H1 (cell line): ENCODE data around the gene GRID1. TPM values are rescaled to one million over a fixed set of nuclear protein-coding genes. Genes with fewer than 3 reads are reported as not detected.

Experiments
- CTCF ChIA-PET: fragments of 300-600 bp; sonication (Branson Sonifier 250); formaldehyde crosslinking; loops from one replicate; lab custom pipeline; 2021; ENCODE audit not compliant: partially characterized antibody; lab: Charles Lee
- POLR2A ChIA-PET: fragments of 300-600 bp; sonication (Branson Sonifier 250); formaldehyde crosslinking; loops from one replicate; lab custom pipeline; 2021; ENCODE audit warnings: inconsistent platforms; ENCODE audit not compliant: partially characterized antibody; lab: Charles Lee
- DNase-seq, 2 experiments: peaks; one replicate each; pipeline versions ENCODE4 v3.0.0 to v3.0.0-alpha.2; 2010 to 2022; ENCODE audit warnings: low spot score in 2 of 2, low read depth in 1 of 2, mixed read lengths in 1 of 2
- FAIRE-seq: peaks from 2 replicates; lab custom pipeline; 2011; peaks lifted over from hg19 to GRCh38; lab: Jason Lieb, UNC
- H2AFZ ChIP-seq: 2 replicates; pipeline ENCODE4 v1.8.1; 2012; ENCODE audit warnings: low read length, inconsistent platforms
- H2AK5ac ChIP-seq: 2 replicates; pipeline ENCODE4 v1.6.1; 2013; ENCODE audit warnings: low read depth, low read length
- H2BK120ac ChIP-seq: replicated peaks from 2 replicates; pipeline ENCODE3; 2013; ENCODE audit warnings: low read depth, low read length, inconsistent platforms
- H2BK12ac ChIP-seq: 2 replicates; pipeline ENCODE4 v1.6.1; 2013; ENCODE audit warnings: low read depth, low read length
- H2BK15ac ChIP-seq: 2 replicates; pipeline ENCODE4 v1.6.1; 2013; ENCODE audit warnings: low read length
- H2BK20ac ChIP-seq: 2 replicates; pipeline ENCODE4 v1.6.1; 2013; ENCODE audit warnings: low read length
- H2BK5ac ChIP-seq: 2 replicates; pipeline ENCODE4 v1.6.1; 2013; ENCODE audit warnings: low read depth, low read length
- H3K14ac ChIP-seq: 2 replicates; pipeline ENCODE4 v1.6.1; 2013; ENCODE audit warnings: inconsistent platforms; ENCODE audit not compliant: insufficient read length
- H3K18ac ChIP-seq: 2 replicates; pipeline ENCODE4 v1.6.1; 2013; ENCODE audit warnings: low read length; ENCODE audit errors: extremely low read depth
- H3K23ac ChIP-seq: 2 replicates; pipeline ENCODE4 v1.6.1; 2013; ENCODE audit warnings: inconsistent platforms; ENCODE audit not compliant: insufficient read length
- H3K23me2 ChIP-seq: 2 replicates; pipeline ENCODE4 v1.6.1; 2013; ENCODE audit warnings: low read depth, low read length
- H3K27ac ChIP-seq: 2 replicates; pipeline ENCODE4 v1.6.1; 2011; ENCODE audit warnings: low read depth, low read length, inconsistent platforms
- H3K27me3 ChIP-seq, 4 experiments: replicated peaks in 1 of 4; 1 replicate in 1 of 4; 2 replicates in 3 of 4; pipeline versions ENCODE4 v1.6.1 to v1.8.1; 2011 to 2013; ENCODE audit warnings: low read length in 3 of 4, mild to moderate bottlenecking in 3 of 4, inconsistent platforms in 2 of 4, mixed read lengths in 2 of 4, moderate library complexity in 1 of 4; ENCODE audit not compliant: control insufficient read depth in 3 of 4, insufficient read depth in 3 of 4; ENCODE audit errors: extremely low read depth in 1 of 4
- H3K36me3 ChIP-seq, 4 experiments: 2 replicates each; pipeline versions ENCODE4 v1.6.1 to v1.8.1; 2011 to 2013; ENCODE audit warnings: mild to moderate bottlenecking in 4 of 4, low read length in 3 of 4, moderate library complexity in 2 of 4, control low read depth in 1 of 4, inconsistent platforms in 1 of 4; ENCODE audit not compliant: insufficient read depth in 4 of 4, control insufficient read depth in 2 of 4
- H3K4ac ChIP-seq: replicated peaks from 2 replicates; pipeline ENCODE3; 2013; ENCODE audit warnings: low read length, low read depth, mixed read lengths, inconsistent platforms; ENCODE audit not compliant: insufficient read length
- H3K4me1 ChIP-seq, 4 experiments: replicated peaks in 1 of 4; 1 replicate in 1 of 4; 2 replicates in 3 of 4; pipeline versions ENCODE4 v1.6.1 to v1.8.1; 2011 to 2013; ENCODE audit warnings: low read length in 3 of 4, inconsistent platforms in 2 of 4, mixed read lengths in 1 of 4; ENCODE audit not compliant: insufficient read depth in 4 of 4, control insufficient read depth in 3 of 4
- H3K4me2 ChIP-seq, 2 experiments: 2 replicates each; pipeline versions ENCODE4 v1.6.1 to v1.8.1; 2011 to 2013; ENCODE audit warnings: low read depth in 2 of 2, low read length in 2 of 2, control low read depth in 1 of 2, inconsistent platforms in 1 of 2, mild to moderate bottlenecking in 1 of 2; ENCODE audit not compliant: insufficient read depth in 1 of 2
- H3K4me3 ChIP-seq, 4 experiments: fragments of 200-600, 300-600 bp in 1 of 4; sonication (generic), shearing (Covaris generic), sonication (Bioruptor Twin) in 1 of 4; 2 replicates each; pipeline versions ENCODE4 v1.5.1 to v1.8.1; 2011 to 2016; ENCODE audit warnings: low read length in 4 of 4, low read depth in 3 of 4, control low read depth in 2 of 4, inconsistent platforms in 2 of 4, mild to moderate bottlenecking in 2 of 4, mixed read lengths in 1 of 4, moderate library complexity in 1 of 4; ENCODE audit not compliant: insufficient read depth in 2 of 4; ENCODE audit errors: extremely low read depth in 1 of 4
- H3K56ac ChIP-seq: replicated peaks from 2 replicates; pipeline ENCODE3; 2013; ENCODE audit warnings: low read depth, mild to moderate bottlenecking, mixed read lengths, low read length, inconsistent platforms; ENCODE audit not compliant: insufficient read length
- H3K79me1 ChIP-seq: 2 replicates; pipeline ENCODE4 v1.6.1; 2013; ENCODE audit warnings: low read depth, low read length, control low read depth
- H3K79me2 ChIP-seq, 2 experiments: 2 replicates each; pipeline versions ENCODE4 v1.6.1 to v1.8.1; 2012 to 2013; ENCODE audit warnings: low read length in 2 of 2, mild to moderate bottlenecking in 2 of 2, inconsistent platforms in 1 of 2; ENCODE audit not compliant: insufficient read depth in 2 of 2, control insufficient read depth in 1 of 2
- H3K9ac ChIP-seq, 4 experiments: replicated peaks in 1 of 4; 1 replicate in 1 of 4; 2 replicates in 3 of 4; pipeline versions ENCODE4 v1.6.1 to v1.8.1; 2011 to 2013; ENCODE audit warnings: low read depth in 3 of 4, low read length in 3 of 4, control low read depth in 2 of 4, mild to moderate bottlenecking in 2 of 4, moderate library complexity in 2 of 4, inconsistent platforms in 1 of 4; ENCODE audit errors: extremely low read depth in 1 of 4
- H3K9me3 ChIP-seq, 2 experiments: 2 replicates each; pipeline versions ENCODE4 v1.6.1 to v1.8.1; 2012 to 2013; ENCODE audit warnings: mild to moderate bottlenecking in 2 of 2, moderate library complexity in 2 of 2, control low read depth in 1 of 2, inconsistent platforms in 1 of 2, low read depth in 1 of 2, low read length in 1 of 2, mixed read lengths in 1 of 2; ENCODE audit not compliant: insufficient read depth in 2 of 2
- H4K20me1 ChIP-seq, 2 experiments: replicated peaks in 1 of 2; 2 replicates each; pipeline versions ENCODE3 to v1.8.1; 2011 to 2013; ENCODE audit warnings: inconsistent platforms in 2 of 2, low read length in 2 of 2, mild to moderate bottlenecking in 1 of 2; ENCODE audit not compliant: insufficient read depth in 2 of 2, control insufficient read depth in 1 of 2
- H4K5ac ChIP-seq: 2 replicates; pipeline ENCODE4 v1.6.1; 2013; ENCODE audit warnings: low read length, low read depth, mixed read lengths, inconsistent platforms; ENCODE audit not compliant: insufficient read length
- H4K8ac ChIP-seq: 2 replicates; pipeline ENCODE4 v1.8.0; 2013; ENCODE audit warnings: mild to moderate bottlenecking, moderate library complexity, low read length, inconsistent platforms; ENCODE audit not compliant: insufficient read depth; ENCODE audit errors: extremely low read depth
- H4K91ac ChIP-seq: replicated peaks from 2 replicates; pipeline ENCODE3; 2013; ENCODE audit warnings: low read length, mixed read lengths, inconsistent platforms; ENCODE audit not compliant: insufficient read length
- POLR2A ChIP-seq, 2 experiments: IDR thresholded peaks; 1 replicate in 1 of 2; 2 replicates in 1 of 2; pipeline ENCODE4 v1.6.1; 2011; ENCODE audit warnings: low read depth in 2 of 2, low read length in 2 of 2, mild to moderate bottlenecking in 2 of 2; ENCODE audit errors: control extremely low read depth in 1 of 2
- SAP30 ChIP-seq: fragments of 300-600 bp; sonication (generic); IDR thresholded peaks from 2 replicates; pipeline ENCODE4 v1.7.1; 2012; ENCODE audit warnings: low read length, moderate library complexity, mild to moderate bottlenecking, inconsistent platforms; ENCODE audit not compliant: insufficient read depth, insufficient replicate concordance
- WGBS, 2 experiments: shearing (Covaris generic) in 1 of 2; methylation state at CpG; one replicate each; pipeline versions ENCODE4 v1.1.6 to v1.1.7; 2013 to 2015; ENCODE audit warnings: low lambda C conversion rate in 2 of 2, mixed read lengths in 2 of 2, inconsistent platforms in 1 of 2, low coverage in 1 of 2, missing lambda C conversion rate in 1 of 2; ENCODE audit not compliant: insufficient replicate concordance in 2 of 2, insufficient coverage in 1 of 2, insufficient read length in 1 of 2; ENCODE audit errors: extremely low coverage in 1 of 2, missing lambda C conversion rate in 1 of 2; 5-methylcytosine and 5-hydroxymethylcytosine counted together
- polyA plus RNA-seq, 7 experiments: library from polyadenylated mRNA; depleted of rRNA in 3 of 7; stranded (reverse) in 5 of 7; unstranded in 2 of 7; fragments of >200 nt in 5 of 7; fragments of 200-250 nt in 2 of 7; gene quantifications; 1 replicate in 5 of 7; 2 replicates in 1 of 7; 4 replicates in 1 of 7; pipeline versions ENCODE4 v1.2.1 to v1.2.3, GENCODE V29; 2011 to 2013; ENCODE audit warnings: missing spikeins in 2 of 7, mixed read lengths in 2 of 7
- total RNA-seq: library from RNA; stranded (reverse); fragmentation: NEBNext Ultra II Directional; extraction: Animal tissue kit (Norgen Biotek cat#: 25700); gene quantifications from 2 replicates; pipeline ENCODE4 v1.2.1, GENCODE V29; 2021

Gene GRID1
- total and polyA plus RNA-seq, 2 of the 8 experiments (the other 6 are each of a cell fraction or from before 2014, with no cell fraction given): 0.22 to 0.30 TPM

DNA sequence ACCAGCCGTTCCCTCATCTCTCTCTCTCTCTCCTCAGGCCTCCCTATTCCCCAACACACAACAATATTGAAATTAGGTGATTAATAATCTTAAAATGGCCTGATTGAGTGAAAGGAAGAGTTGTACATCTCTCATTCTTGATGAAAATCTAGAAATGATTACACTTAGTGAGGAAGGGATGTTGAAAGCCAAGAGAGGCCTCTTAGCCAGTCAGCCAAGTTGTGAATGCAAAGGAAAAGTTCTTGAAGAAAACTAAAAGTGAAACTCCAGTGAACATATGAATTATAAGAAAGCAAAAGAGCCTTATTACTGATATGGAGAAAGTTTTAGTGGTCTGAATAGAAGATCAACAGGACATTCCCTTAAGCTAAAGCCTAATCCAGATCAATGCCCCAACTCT lies 695.1 kb downstream of the GRID1 start:
- TF ChIP-seq SAP30 (no peak), POLR2A (IDR thresholded peaks at IDR 0.05; ENCODE audit: control extremely low read depth in 1 of 2, low read depth in 2 of 2, low read length in 2 of 2) (no peak)
- H3K9me3 ChIP-seq: no peaks in the 10 kb centered on the region; a peak in 1 of 4 replicates
- no peak overlapping the region for H3K56ac ChIP-seq
- H3K14ac ChIP-seq: no peak overlapping the region
- H3K36me3 ChIP-seq: no peaks in the 10 kb centered on the region; a peak in 1 of 8 replicates
- no peak overlapping the region for H3K27ac ChIP-seq
- no peak overlapping the region for H3K18ac ChIP-seq
- H3K4me2 ChIP-seq: no peak overlapping the region
- no peaks in the 10 kb centered on the region for H3K23me2 ChIP-seq
- H2BK20ac ChIP-seq: no peak overlapping the region
- H2AFZ ChIP-seq: no peak overlapping the region
- WGBS, 2 experiments: 89% methylated on average over 1 of the region's 1 CpG; no CpG with 5 or more reads in 1 of the 2 experiments
- H2BK5ac ChIP-seq: no peak overlapping the region
- FAIRE-seq: no peak
- no peaks in the 10 kb centered on the region for H4K20me1 ChIP-seq
- no peaks in the 10 kb centered on the region for H3K79me1 ChIP-seq
- H3K4me1 ChIP-seq: peaks cover 6 to 12% (median 9%) of the 10 kb centered on the region in 4 experiments; a peak in 6 of 7 replicates
- H4K5ac ChIP-seq: no peak overlapping the region
- ChIA-PET POLR2A (no interaction called here), CTCF (interaction anchor here (1.0 to 1.1 kb wide), 2 partner anchors 18 to 58 kb away, joined by 3 to 4 read pairs; no protein-coding TSS in a partner anchor)
- no peak overlapping the region for H4K91ac ChIP-seq
- no peak overlapping the region for H4K8ac ChIP-seq
- no peak overlapping the region for H3K9ac ChIP-seq
- H3K4me3 ChIP-seq: no peak overlapping the region
- H2BK120ac ChIP-seq: no peak overlapping the region
- H2AK5ac ChIP-seq: no peak overlapping the region
- no peaks in the 10 kb centered on the region for H3K79me2 ChIP-seq
- no peak overlapping the region for H3K4ac ChIP-seq
- no peak overlapping the region for H3K23ac ChIP-seq
- H3K27me3 ChIP-seq: no peaks in the 10 kb centered on the region
- no peak overlapping the region for H2BK12ac ChIP-seq
- H2BK15ac ChIP-seq: no peak overlapping the region
- DNase-seq: no peak
